Heart left ventricle (tissue), 16 donors: ENCODE measurements around the gene FZD8. TPM values are rescaled to one million over a fixed set of nuclear protein-coding genes. Genes with fewer than 3 reads are reported as not detected.

ENCODE experiments used
- ATAC-seq, 4 donors: fragments of 200-7000 bp; cut with Tn5 transposase; one replicate each; pipeline ENCODE4 v1.9.1; 2020 to 2022; ENCODE audit warnings: moderate library complexity in 4 of 4, mild to moderate bottlenecking in 3 of 4, moderate number of reproducible peaks in 1 of 4
- DNase-seq, 5 donors: peaks; one replicate each; pipeline ENCODE4 v3.0.0-alpha.2; 2020
- H3K27ac ChIP-seq, 12 donors: fragments of 200-600 bp; sonication (generic) in 4 of 12; one replicate each; pipeline versions ENCODE4 v1.5.0 to v1.8.0; 2016 to 2022; ENCODE audit warnings: mild to moderate bottlenecking in 2 of 12
- H3K27me3 ChIP-seq, 9 donors: fragments of 200-600 bp; sonication (generic) in 2 of 9; one replicate each; pipeline versions ENCODE4 v1.5.1 to v1.8.0; 2016 to 2022; ENCODE audit warnings: mild to moderate bottlenecking in 3 of 9
- H3K36me3 ChIP-seq, 9 donors: fragments of 200-600 bp; sonication (generic) in 2 of 9; one replicate each; pipeline versions ENCODE4 v1.5.0 to v1.8.0; 2018 to 2022; ENCODE audit warnings: mild to moderate bottlenecking in 2 of 9
- H3K4me1 ChIP-seq, 12 donors: fragments of 200-600 bp; sonication (generic) in 4 of 12; one replicate each; pipeline versions ENCODE4 v1.5.0 to v1.8.0; 2016 to 2022; ENCODE audit warnings: mild to moderate bottlenecking in 3 of 12
- H3K4me3 ChIP-seq, 12 donors: fragments of 200-600 bp; sonication (generic) in 4 of 12; one replicate each; pipeline versions ENCODE4 v1.5.0 to v1.8.0; 2017 to 2022; ENCODE audit warnings: mild to moderate bottlenecking in 9 of 12, moderate library complexity in 4 of 12
- H3K9me3 ChIP-seq, 12 donors: fragments of 200-600 bp; sonication (generic) in 4 of 12; one replicate each; pipeline versions ENCODE4 v1.5.0 to v1.8.0; 2016 to 2022; ENCODE audit warnings: mild to moderate bottlenecking in 1 of 12
- POLR2A ChIP-seq, 2 donors: fragments of 450-650 bp; IDR thresholded peaks; one replicate each; pipeline ENCODE4 v1.6.1; 2017; ENCODE audit warnings: antibody characterized with exemption in 2 of 2, mild to moderate bottlenecking in 2 of 2, moderate library complexity in 2 of 2
- intact Hi-C, 10 donors: fragments of 100-400 bp; cut with DNase I; formaldehyde crosslinking; loops; one replicate each; pipeline versions ENCODE4 v1.11.1 to v1.14.2; 2022
- polyA plus RNA-seq, 2 donors: library from polyadenylated mRNA; stranded (reverse); fragments of 200-250 nt; gene quantifications; one replicate each; pipeline ENCODE4 v1.2.3, GENCODE V29; 2013
- total RNA-seq, 9 donors: library from RNA; depleted of rRNA in 2 of 9; stranded (reverse); fragments of >200 nt in 2 of 9; fragmentation: NEBNext Ultra II Directional in 3 of 9; extraction: Animal tissue kit (Norgen Biotek cat#: 25700) in 3 of 9; gene quantifications; one replicate each; pipeline versions ENCODE4 v1.1.0 to v1.2.4, GENCODE V29; 2016 to 2023
- TF ChIP-seq, protein P1 (sequence below), 12 donors: fragments of 200-600 bp; sonication (generic) in 4 of 12; IDR thresholded peaks; one replicate each; pipeline versions ENCODE4 v1.5.0 to v1.8.0; 2018 to 2022; ENCODE audit warnings: antibody characterized with exemption in 12 of 12, mild to moderate bottlenecking in 5 of 12
- donor health status: ischemic (EF 13 %, LVEDD 7.1; RV severe dilation, severe dysfunction).
- donor health status: healthy with polysubstance abuse.
- donor health status: DM: no; HTN: yes; CAD: no.
- donor health status: DM: no; HTN: no; CAD: no.
- donor health status: ischemic (EF 25% LVEDD 6.9; RV normal size, moderate dysfunction).
- donor health status: ischemic (EF 25% LVEDD 5.7; RV mildly dilated, moderate dysfunction).
- donor health status: healthy.
- donor health status: DM: yes; HTN: yes; CAD: no.
- donor health status: ischemic (EF 35%, LVEDD 5.7; RV mildly dilated, moderate dysfunction).
- donor health status: nonischemic (EF 11% LVEDD 7.7; RV severe dilation, severe dysfunction).
- donor health status: DM: yes; HTN: yes; CAD: no.
- donor health status: PGD.
- donor health status: ischemic (EF 29% LVEDD 5.4; RV normal size, mild dysfunction).
- donor health status: nonischemic (EF 23%, LVEDD 6.1; RV moderate dilation, normal function).

Gene FZD8
- total and polyA plus RNA-seq, 11 donors: 1.9 to 17.1 (median 7.8) TPM

DNA sequence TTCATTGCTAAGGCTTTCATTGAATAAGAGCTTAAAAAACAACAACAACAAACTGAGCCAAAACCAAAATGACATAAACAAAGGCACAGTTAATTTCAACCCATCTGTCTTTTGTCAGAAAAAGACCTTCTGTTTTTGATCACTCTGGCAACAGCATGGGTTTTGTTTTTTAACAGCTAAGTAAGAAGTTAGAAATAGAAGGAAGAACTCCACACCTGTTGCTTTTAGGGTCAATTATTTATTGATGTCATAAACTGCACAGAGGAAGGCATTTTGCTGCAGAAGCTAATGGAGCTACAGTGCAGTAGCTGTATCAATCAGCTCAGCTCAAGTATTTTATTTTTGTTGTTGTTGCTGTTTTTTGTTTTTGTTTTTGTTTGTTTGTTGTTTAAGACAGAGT, 53.3 kb downstream of the FZD8 start:
- intact Hi-C loops: no loop called here
- Histone ChIP-seq H3K27ac (no peak overlapping the region), H3K27me3 (peaks cover 0 to 5% (median 0%) of the 10 kb centered on the region in 9 donors), H3K4me3 (no peak overlapping the region), H3K9me3 (peaks cover 0 to 5% (median 0%) of the 10 kb centered on the region in 12 donors), H3K4me1 (no peaks in the 10 kb centered on the region), H3K36me3 (no peaks in the 10 kb centered on the region)
- DNase-seq (no peak), ATAC-seq (no peak)
- TF ChIP-seq, protein P1, sequence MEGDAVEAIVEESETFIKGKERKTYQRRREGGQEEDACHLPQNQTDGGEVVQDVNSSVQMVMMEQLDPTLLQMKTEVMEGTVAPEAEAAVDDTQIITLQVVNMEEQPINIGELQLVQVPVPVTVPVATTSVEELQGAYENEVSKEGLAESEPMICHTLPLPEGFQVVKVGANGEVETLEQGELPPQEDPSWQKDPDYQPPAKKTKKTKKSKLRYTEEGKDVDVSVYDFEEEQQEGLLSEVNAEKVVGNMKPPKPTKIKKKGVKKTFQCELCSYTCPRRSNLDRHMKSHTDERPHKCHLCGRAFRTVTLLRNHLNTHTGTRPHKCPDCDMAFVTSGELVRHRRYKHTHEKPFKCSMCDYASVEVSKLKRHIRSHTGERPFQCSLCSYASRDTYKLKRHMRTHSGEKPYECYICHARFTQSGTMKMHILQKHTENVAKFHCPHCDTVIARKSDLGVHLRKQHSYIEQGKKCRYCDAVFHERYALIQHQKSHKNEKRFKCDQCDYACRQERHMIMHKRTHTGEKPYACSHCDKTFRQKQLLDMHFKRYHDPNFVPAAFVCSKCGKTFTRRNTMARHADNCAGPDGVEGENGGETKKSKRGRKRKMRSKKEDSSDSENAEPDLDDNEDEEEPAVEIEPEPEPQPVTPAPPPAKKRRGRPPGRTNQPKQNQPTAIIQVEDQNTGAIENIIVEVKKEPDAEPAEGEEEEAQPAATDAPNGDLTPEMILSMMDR (IDR thresholded peaks at IDR 0.05): no peak
- TF ChIP-seq POLR2A (IDR thresholded peaks at IDR 0.05): no peak

Other genes starting within 250 kb of the FZD8 start
- gene GJD4, start 37.0 kb downstream of the FZD8 start, total RNA-seq: not detected
- not detected for gene GJD4, start 37.0 kb downstream of the FZD8 start, polyA plus RNA-seq